Esophagus squamous epithelium (tissue), 5 donors: ENCODE measurements around the gene CEP63. TPM values are rescaled to one million over a fixed set of nuclear protein-coding genes. Genes with fewer than 3 reads are reported as not detected.
A peak's percentile ranks its signal among the peaks of the same experiment; 100 is the strongest.

Source experiments
- DNase-seq: peaks from one replicate; lab custom pipeline; 2025; lab: John Stamatoyannopoulos, UW
- H3K27ac ChIP-seq, 4 donors: fragments of 200-600 bp; sonication (generic); one replicate each; pipeline ENCODE4 v1.5.1; 2016 to 2019; ENCODE audit warnings: mild to moderate bottlenecking in 1 of 4
- H3K27me3 ChIP-seq, 4 donors: fragments of 200-600 bp; sonication (generic); 1 replicate in 3 of 4; 2 replicates in 1 of 4; pipeline versions ENCODE4 v1.5.1 to v1.6.0; 2017 to 2021; ENCODE audit warnings: antibody characterized with exemption in 1 of 4
- H3K36me3 ChIP-seq, 3 donors: fragments of 200-600 bp; sonication (generic); one replicate each; pipeline ENCODE4 v1.5.1; 2016 to 2019
- H3K4me1 ChIP-seq, 3 donors: fragments of 200-600 bp; sonication (generic); one replicate each; pipeline ENCODE4 v1.5.1; 2017 to 2019
- H3K4me3 ChIP-seq, 4 donors: fragments of 200-600 bp; sonication (generic); 1 replicate in 3 of 4; 2 replicates in 1 of 4; pipeline ENCODE4 v1.5.1; 2016 to 2019; ENCODE audit warnings: mild to moderate bottlenecking in 2 of 4, moderate library complexity in 1 of 4
- H3K9me3 ChIP-seq, 3 donors: fragments of 200-600 bp; sonication (generic); one replicate each; pipeline ENCODE4 v1.5.1; 2016 to 2019
- CTCF ChIP-seq, 6 experiments: fragments of 450-650 bp in 4 of 6; fragments of 200-600 bp in 2 of 6; sonication (generic) in 2 of 6; IDR thresholded peaks; one replicate each; pipeline ENCODE4 v1.5.1; 2016 to 2019; ENCODE audit warnings: antibody characterized with exemption in 6 of 6, mild to moderate bottlenecking in 4 of 6, moderate library complexity in 4 of 6
- POLR2A ChIP-seq, 4 donors: fragments of 450-650 bp; IDR thresholded peaks; one replicate each; pipeline ENCODE4 v1.6.1; 2017; ENCODE audit warnings: antibody characterized with exemption in 4 of 4, mild to moderate bottlenecking in 4 of 4, moderate library complexity in 3 of 4
- WGBS, 2 donors: methylation state at CpG; one replicate each; pipeline ENCODE4 v1.1.5; 2018; 5-methylcytosine and 5-hydroxymethylcytosine counted together
- intact Hi-C: fragments of 100-400 bp; cut with DNase I; formaldehyde crosslinking; loops from one replicate; pipeline ENCODE4 v1.15.0; 2022
- total RNA-seq, 4 donors: library from RNA; depleted of rRNA; stranded (reverse); fragments of >200 nt; gene quantifications; one replicate each; pipeline ENCODE4 v1.1.0, GENCODE V29; 2016
- donor health status: DM: yes; HTN: yes; CAD: no.

The CEP63 gene
- total RNA-seq, 4 donors from 2014 or later = 7.7 to 18.1 (median 14.4) TPM

GRCh38 chr3:134485075-134485717 lies 661 bp upstream of the CEP63 start:
- TF ChIP-seq CTCF (IDR thresholded peaks at IDR 0.05) (peak in 2 of 6 experiments; percentile 3 to 4), POLR2A (IDR thresholded peaks at IDR 0.05) (no peak)
- H3K36me3 ChIP-seq = peaks cover 0 to 30% (median 6%) of the 10 kb centered on the region in 3 donors
- no peaks in the 10 kb centered on the region for H3K27me3 ChIP-seq
- H3K4me3 ChIP-seq = peak overlapping the region; percentile 75 to 96 (median 87)
- no peak for DNase-seq
- no peaks in the 10 kb centered on the region for H3K9me3 ChIP-seq
- peaks cover 15 to 54% (median 28%) of the 10 kb centered on the region in 3 donors for H3K4me1 ChIP-seq
- WGBS, 2 donors = 0% methylated on average over 19 to 23 of the region's 24 CpGs
- peak overlapping the region; percentile 91 to 98 (median 96) for H3K27ac ChIP-seq
- intact Hi-C loops = loop anchor here (10.0 kb wide), 1 partner anchor 270 kb away; no protein-coding TSS in a partner anchor

- Histone ChIP-seq H3K27ac (peak overlapping the region; percentile 91 to 98 (median 96)), H3K4me3 (peak overlapping the region; percentile 75 to 96 (median 87)), H3K9me3 (no peaks in the 10 kb centered on the region), H3K36me3 (peaks cover 0 to 16% (median 0%) of the 10 kb centered on the region in 3 donors), H3K4me1 (peaks cover 15 to 54% (median 28%) of the 10 kb centered on the region in 3 donors), H3K27me3 (no peaks in the 10 kb centered on the region)
- intact Hi-C loops = loop anchor here (10.0 kb wide), 1 partner anchor 272 kb away; no protein-coding TSS in a partner anchor
- no peak for DNase-seq
- 1% methylated on average over 11 to 16 of the region's 17 CpGs for WGBS, 2 donors
- no peak for TF ChIP-seq POLR2A (IDR thresholded peaks at IDR 0.05)
- no peak for TF ChIP-seq CTCF (IDR thresholded peaks at IDR 0.05)
Observed at GRCh38 chr3:134486577-134487041, 752 bp downstream of the CEP63 start.

- intact Hi-C loops = loop anchor here (10.0 kb wide), 1 partner anchor 273 kb away; no protein-coding TSS in a partner anchor
- H3K27ac ChIP-seq = peak overlapping the region in 2 of 4 donors; percentile 95 to 98
- H3K36me3 ChIP-seq = peaks cover 0 to 8% (median 0%) of the 10 kb centered on the region in 3 donors
- no peaks in the 10 kb centered on the region for H3K9me3 ChIP-seq
- no peaks in the 10 kb centered on the region for H3K27me3 ChIP-seq
- WGBS, 2 donors = 46 to 48% methylated on average over 5 of the region's 5 CpGs
- DNase-seq = no peak
- TF ChIP-seq CTCF (IDR thresholded peaks at IDR 0.05) (no peak), POLR2A (IDR thresholded peaks at IDR 0.05) (no peak)
- peak overlapping the region in 2 of 4 donors; percentile 86 to 88 for H3K4me3 ChIP-seq
- H3K4me1 ChIP-seq = peaks cover 15 to 52% (median 28%) of the 10 kb centered on the region in 3 donors
Observed at GRCh38 chr3:134487406-134487805, 1.5 kb downstream of the CEP63 start.

GRCh38 chr3:134494495-134494894 lies 8.6 kb downstream of the CEP63 start:
- H3K27ac ChIP-seq = no peak overlapping the region
- H3K4me3 ChIP-seq = no peak overlapping the region
- H3K4me1 ChIP-seq = peaks cover 0 to 5% (median 0%) of the 10 kb centered on the region in 3 donors
- peaks cover 0 to 27% (median 0%) of the 10 kb centered on the region in 3 donors for H3K36me3 ChIP-seq
- no peaks in the 10 kb centered on the region for H3K9me3 ChIP-seq
- intact Hi-C loops = no loop called here
- TF ChIP-seq POLR2A (IDR thresholded peaks at IDR 0.05) (no peak), CTCF (IDR thresholded peaks at IDR 0.05) (no peak)
- H3K27me3 ChIP-seq = no peaks in the 10 kb centered on the region
- 58 to 64% methylated on average over 4 to 5 of the region's 5 CpGs for WGBS, 2 donors
- no peak for DNase-seq

GRCh38 chr3:134495980-134496379 lies 10.1 kb downstream of the CEP63 start:
- Histone ChIP-seq H3K27ac (no peak overlapping the region), H3K9me3 (no peaks in the 10 kb centered on the region), H3K4me1 (peaks cover 0 to 5% (median 0%) of the 10 kb centered on the region in 3 donors), H3K27me3 (no peaks in the 10 kb centered on the region), H3K36me3 (peaks cover 0 to 32% (median 0%) of the 10 kb centered on the region in 3 donors), H3K4me3 (no peak overlapping the region)
- TF ChIP-seq CTCF (IDR thresholded peaks at IDR 0.05) (no peak), POLR2A (IDR thresholded peaks at IDR 0.05) (no peak)
- DNase-seq = no peak
- intact Hi-C loops = no loop called here
